Measurements from ENCODE around the gene INTS4. TPM values are rescaled to one million over a fixed set of nuclear protein-coding genes. Genes with fewer than 3 reads are reported as not detected.

The INTS4 gene
- total and polyA plus RNA-seq, 10 of the 15 experiments (the other 5 are each of a cell fraction or from before 2014, with no cell fraction given) = 20.2 to 50.5 (median 40.0) TPM

DNA sequence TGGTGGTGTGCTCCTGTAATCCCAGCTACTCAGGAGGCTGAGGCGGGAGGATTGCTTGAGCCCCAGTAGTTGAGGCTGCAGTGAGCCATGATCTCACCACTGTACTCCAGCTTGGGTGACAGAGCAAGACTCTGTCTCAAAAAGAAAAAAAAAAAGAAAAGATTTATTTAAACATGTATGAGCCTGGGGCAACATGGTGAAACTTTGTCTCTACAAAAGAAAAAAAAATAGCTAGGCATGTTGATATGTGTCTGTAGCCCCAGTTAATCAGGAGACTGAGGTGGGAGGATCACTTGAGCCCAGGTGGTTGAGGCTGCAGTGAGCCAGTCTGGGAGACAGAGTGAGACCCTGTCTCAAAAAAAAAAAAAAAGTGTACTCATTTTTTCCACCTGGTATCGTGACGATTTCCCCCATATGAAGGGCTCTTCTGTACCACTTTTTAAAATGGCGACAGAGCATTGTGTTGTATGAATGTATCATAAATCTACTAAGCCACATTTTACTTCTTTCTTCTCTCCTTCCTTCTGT is 45.0 kb upstream of the INTS4 start (continued):
- TF ChIP-seq, protein P1, sequence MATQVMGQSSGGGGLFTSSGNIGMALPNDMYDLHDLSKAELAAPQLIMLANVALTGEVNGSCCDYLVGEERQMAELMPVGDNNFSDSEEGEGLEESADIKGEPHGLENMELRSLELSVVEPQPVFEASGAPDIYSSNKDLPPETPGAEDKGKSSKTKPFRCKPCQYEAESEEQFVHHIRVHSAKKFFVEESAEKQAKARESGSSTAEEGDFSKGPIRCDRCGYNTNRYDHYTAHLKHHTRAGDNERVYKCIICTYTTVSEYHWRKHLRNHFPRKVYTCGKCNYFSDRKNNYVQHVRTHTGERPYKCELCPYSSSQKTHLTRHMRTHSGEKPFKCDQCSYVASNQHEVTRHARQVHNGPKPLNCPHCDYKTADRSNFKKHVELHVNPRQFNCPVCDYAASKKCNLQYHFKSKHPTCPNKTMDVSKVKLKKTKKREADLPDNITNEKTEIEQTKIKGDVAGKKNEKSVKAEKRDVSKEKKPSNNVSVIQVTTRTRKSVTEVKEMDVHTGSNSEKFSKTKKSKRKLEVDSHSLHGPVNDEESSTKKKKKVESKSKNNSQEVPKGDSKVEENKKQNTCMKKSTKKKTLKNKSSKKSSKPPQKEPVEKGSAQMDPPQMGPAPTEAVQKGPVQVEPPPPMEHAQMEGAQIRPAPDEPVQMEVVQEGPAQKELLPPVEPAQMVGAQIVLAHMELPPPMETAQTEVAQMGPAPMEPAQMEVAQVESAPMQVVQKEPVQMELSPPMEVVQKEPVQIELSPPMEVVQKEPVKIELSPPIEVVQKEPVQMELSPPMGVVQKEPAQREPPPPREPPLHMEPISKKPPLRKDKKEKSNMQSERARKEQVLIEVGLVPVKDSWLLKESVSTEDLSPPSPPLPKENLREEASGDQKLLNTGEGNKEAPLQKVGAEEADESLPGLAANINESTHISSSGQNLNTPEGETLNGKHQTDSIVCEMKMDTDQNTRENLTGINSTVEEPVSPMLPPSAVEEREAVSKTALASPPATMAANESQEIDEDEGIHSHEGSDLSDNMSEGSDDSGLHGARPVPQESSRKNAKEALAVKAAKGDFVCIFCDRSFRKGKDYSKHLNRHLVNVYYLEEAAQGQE (IDR thresholded peaks at IDR 0.05; ENCODE audit: low read depth, low read length) = no peak

- Histone ChIP-seq H3K4me1 (ENCODE audit: control insufficient read depth, insufficient read depth, low read length) (peaks cover 7% of the 10 kb centered on the region), H3K36me3 (ENCODE audit: control insufficient read depth in 2 of 2, insufficient read depth in 2 of 2, low read length in 1 of 2) (no peaks in the 10 kb centered on the region), H3K9me3 (replicated peaks; ENCODE audit: control insufficient read depth, insufficient read depth, low read length) (no peaks in the 10 kb centered on the region), H3K27ac (ENCODE audit: control insufficient read depth, insufficient read depth) (no peak overlapping the region), H4K20me1 (ENCODE audit: control insufficient read depth, insufficient read depth) (no peaks in the 10 kb centered on the region), H2AFZ (ENCODE audit: control insufficient read depth, low read depth, low read length) (no peak overlapping the region), H3K27me3 (replicated peaks in 1 of 2; ENCODE audit: control insufficient read depth in 2 of 2, insufficient read depth in 2 of 2, low read length in 1 of 2) (no peaks in the 10 kb centered on the region), H3K79me2 (ENCODE audit: control insufficient read depth, insufficient read depth, low read length) (no peaks in the 10 kb centered on the region), H3K9ac (ENCODE audit: control insufficient read depth, insufficient read depth, low read length) (no peak overlapping the region), H3K4me2 (ENCODE audit: control insufficient read depth, insufficient read depth) (no peak overlapping the region), H3K4me3 (no peak overlapping the region)
- ChIA-PET CTCF (interaction anchor here (1.2 kb wide), 1 partner anchor 18 kb away, joined by 3 read pairs; no protein-coding TSS in a partner anchor), SMC1A (ENCODE audit: uncharacterized antibody, unreplicated experiment) (interaction anchor here (0.6 to 1.3 kb wide), 2 partner anchors 18 to 263 kb away, joined by 3 to 6 read pairs; no protein-coding TSS in a partner anchor), POLR2A (interaction anchor here (0.6 to 0.9 kb wide), 2 partner anchors 12 to 18 kb away, joined by 3 read pairs; no protein-coding TSS in a partner anchor), RAD21 (ENCODE audit: unreplicated experiment) (interaction anchor here (0.8 to 2.5 kb wide), 2 partner anchors 8 to 44 kb away, joined by 3 to 9 read pairs; no protein-coding TSS in a partner anchor)
- no TSS peak for BruUV-seq (replicated peaks)
- no peak for FAIRE-seq
- in situ Hi-C loops (cut with MboI) (no loop called here), intact Hi-C loops (cut with micrococcal nuclease; ENCODE audit: unreplicated experiment) (no loop called here)
- DNase-seq (ENCODE audit: low read depth, low spot score) = no peak
- ATAC-seq = no peak
- WGBS (ENCODE audit: insufficient coverage, insufficient replicate concordance, low lambda C conversion rate, missing lambda C conversion rate) = 92% methylated on average over 8 of the region's 8 CpGs
- TF ChIP-seq IKZF2 (IDR thresholded peaks at IDR 0.05) (no peak), NBN (IDR thresholded peaks at IDR 0.05) (no peak), MEF2B (IDR thresholded peaks at IDR 0.05; ENCODE audit: partially characterized antibody, poor library complexity, severe bottlenecking) (no peak), ZBED1 (IDR thresholded peaks at IDR 0.05; ENCODE audit: borderline replicate concordance) (no peak), ZNF592 (IDR thresholded peaks at IDR 0.05) (no peak), ZNF24 (IDR thresholded peaks at IDR 0.05) (no peak), LARP7 (IDR thresholded peaks at IDR 0.05) (no peak), POU2F2 (IDR thresholded peaks at IDR 0.05; ENCODE audit: borderline replicate concordance, low read depth, low read length) (no peak), IRF4 (IDR thresholded peaks at IDR 0.05; ENCODE audit: low read depth, low read length) (no peak), MYB (IDR thresholded peaks at IDR 0.05; ENCODE audit: borderline replicate concordance, low read depth, low read length) (no peak)
- TF ChIP-seq, protein P2, sequence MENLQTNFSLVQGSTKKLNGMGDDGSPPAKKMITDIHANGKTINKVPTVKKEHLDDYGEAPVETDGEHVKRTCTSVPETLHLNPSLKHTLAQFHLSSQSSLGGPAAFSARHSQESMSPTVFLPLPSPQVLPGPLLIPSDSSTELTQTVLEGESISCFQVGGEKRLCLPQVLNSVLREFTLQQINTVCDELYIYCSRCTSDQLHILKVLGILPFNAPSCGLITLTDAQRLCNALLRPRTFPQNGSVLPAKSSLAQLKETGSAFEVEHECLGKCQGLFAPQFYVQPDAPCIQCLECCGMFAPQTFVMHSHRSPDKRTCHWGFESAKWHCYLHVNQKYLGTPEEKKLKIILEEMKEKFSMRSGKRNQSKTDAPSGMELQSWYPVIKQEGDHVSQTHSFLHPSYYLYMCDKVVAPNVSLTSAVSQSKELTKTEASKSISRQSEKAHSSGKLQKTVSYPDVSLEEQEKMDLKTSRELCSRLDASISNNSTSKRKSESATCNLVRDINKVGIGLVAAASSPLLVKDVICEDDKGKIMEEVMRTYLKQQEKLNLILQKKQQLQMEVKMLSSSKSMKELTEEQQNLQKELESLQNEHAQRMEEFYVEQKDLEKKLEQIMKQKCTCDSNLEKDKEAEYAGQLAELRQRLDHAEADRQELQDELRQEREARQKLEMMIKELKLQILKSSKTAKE (IDR thresholded peaks at IDR 0.05; ENCODE audit: low read depth, poor library complexity, severe bottlenecking) = no peak
Measured at GRCh38 chr11:78038697-78039313, 44.3 kb upstream of the INTS4 start.

Data from GM12878 (cell line).